ENCODE results near the gene WWOX. TPM values are rescaled to one million over a fixed set of nuclear protein-coding genes. Genes with fewer than 3 reads are reported as not detected.

WWOX gene
- total and polyA plus RNA-seq, 2 of the 4 experiments (the other 2 are of a cell fraction) = 2.7 to 5.4 TPM

DNA sequence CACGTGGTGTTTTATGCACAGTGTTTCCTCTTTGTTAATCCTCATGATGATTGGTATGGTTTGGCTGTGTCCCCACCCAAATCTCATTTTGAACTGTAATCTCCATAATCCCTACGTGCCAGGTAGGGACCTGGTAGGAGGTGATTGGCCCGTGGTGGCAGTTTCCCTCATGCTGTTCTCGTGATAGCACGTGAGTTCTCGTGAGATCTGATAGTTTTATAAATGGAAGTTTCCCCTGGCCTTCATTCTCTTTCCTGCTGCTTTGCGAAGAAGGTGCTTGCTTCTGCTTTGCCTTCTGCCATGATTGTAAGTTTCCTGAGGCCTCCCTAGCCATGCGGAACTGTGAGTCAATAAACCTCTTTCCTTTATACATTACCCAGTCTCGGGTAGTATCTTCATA lies 115.8 kb downstream of the WWOX start:
- intact Hi-C loops (cut with micrococcal nuclease) (no loop called here), dilution Hi-C loops (cut with HindIII; ENCODE audit: low sequenced_read_pairs, unreplicated experiment) (no loop called here), in situ Hi-C loops (cut with MboI; ENCODE audit: low sequenced_read_pairs) (no loop called here)
- no peak overlapping the region for H4K8ac ChIP-seq (ENCODE audit: low read depth in 2 of 2, low read length in 2 of 2)
- BruUV-seq (replicated peaks) = no TSS peak
- no peak overlapping the region for H2AFZ ChIP-seq (replicated peaks; ENCODE audit: low read length, poor library complexity)
- peaks cover 1% of the 10 kb centered on the region; the same call in 1 of the 2 replicates for H3K4me1 ChIP-seq (ENCODE audit: control insufficient read depth, insufficient read depth, low read length)
- no peaks in the 10 kb centered on the region for H3K36me3 ChIP-seq (ENCODE audit: control insufficient read depth, insufficient read depth, low read length)
- H2BK15ac ChIP-seq (ENCODE audit: low read depth, low read length) = no peak overlapping the region
- H2AK5ac ChIP-seq (ENCODE audit: low read depth, low read length) = no peak overlapping the region
- H3K79me1 ChIP-seq (ENCODE audit: low read depth in 1 of 2, low read length in 2 of 2) = no peaks in the 10 kb centered on the region
- ChIA-PET CTCF (no interaction called here), POLR2A (ENCODE audit: unreplicated experiment) (no interaction called here)
- H3K9me1 ChIP-seq (ENCODE audit: insufficient read depth, low read length) = no peaks in the 10 kb centered on the region
- no peak overlapping the region for H2BK5ac ChIP-seq (ENCODE audit: low read depth, low read length, poor library complexity, severe bottlenecking)
- no peak overlapping the region for H2AK9ac ChIP-seq (replicated peaks; ENCODE audit: low read depth, low read length, poor library complexity)
- H2BK120ac ChIP-seq (ENCODE audit: low read depth, low read length) = no peak overlapping the region
- H3K14ac ChIP-seq (replicated peaks; ENCODE audit: low read depth, low read length) = no peak overlapping the region
- no peak overlapping the region for H3K56ac ChIP-seq (ENCODE audit: extremely low read depth, insufficient read depth, low read length)
- peaks cover 2% of the 10 kb centered on the region; the same call in 1 of the 2 replicates for H3K27me3 ChIP-seq (ENCODE audit: control insufficient read depth, insufficient read depth, low read length)
- H4K20me1 ChIP-seq (ENCODE audit: insufficient read depth, low read length) = no peaks in the 10 kb centered on the region
- TF ChIP-seq RFX5 (IDR thresholded peaks at IDR 0.05; ENCODE audit: low read depth, low read length) = no peak
- TF ChIP-seq, protein P1, sequence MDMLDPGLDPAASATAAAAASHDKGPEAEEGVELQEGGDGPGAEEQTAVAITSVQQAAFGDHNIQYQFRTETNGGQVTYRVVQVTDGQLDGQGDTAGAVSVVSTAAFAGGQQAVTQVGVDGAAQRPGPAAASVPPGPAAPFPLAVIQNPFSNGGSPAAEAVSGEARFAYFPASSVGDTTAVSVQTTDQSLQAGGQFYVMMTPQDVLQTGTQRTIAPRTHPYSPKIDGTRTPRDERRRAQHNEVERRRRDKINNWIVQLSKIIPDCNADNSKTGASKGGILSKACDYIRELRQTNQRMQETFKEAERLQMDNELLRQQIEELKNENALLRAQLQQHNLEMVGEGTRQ (IDR thresholded peaks at IDR 0.05; ENCODE audit: low read depth, low read length) = no peak
- H3K9ac ChIP-seq (ENCODE audit: low read depth, low read length) = no peak overlapping the region
- H3K9me3 ChIP-seq (ENCODE audit: control insufficient read depth, insufficient read depth, low read length) = no peaks in the 10 kb centered on the region; the same call in 1 of the 2 replicates
- no peak overlapping the region for H3K4me2 ChIP-seq (ENCODE audit: low read depth, low read length)
- no peak overlapping the region for H4K5ac ChIP-seq (ENCODE audit: low read depth, low read length)
- no peak overlapping the region for H3K18ac ChIP-seq (ENCODE audit: low read depth, low read length)
- no peak overlapping the region for H3K4me3 ChIP-seq (ENCODE audit: insufficient read depth, low read depth, low read length)
- H3K27ac ChIP-seq (ENCODE audit: insufficient read depth, low read length) = no peak overlapping the region
- no CpG with 5 or more reads among the region's 9 CpGs for WGBS, 2 experiments (ENCODE audit: extremely low coverage in 2 of 2, insufficient read length in 1 of 2)
- DNase-seq = no peak
- ATAC-seq (ENCODE audit: low read depth) = no peak
- no peak overlapping the region for H2BK20ac ChIP-seq (ENCODE audit: low read depth, low read length)
- H3K23ac ChIP-seq (ENCODE audit: low read depth, low read length) = no peak overlapping the region
- no peak overlapping the region for H4K91ac ChIP-seq (ENCODE audit: insufficient read depth, low read depth, low read length)
- no peak overlapping the region for H3K4ac ChIP-seq (ENCODE audit: low read depth, low read length)
